ENCODE data around the gene TTF1.
A peak's percentile ranks its signal among the peaks of the same experiment; 100 is the strongest.

TTF1 gene, protein sequence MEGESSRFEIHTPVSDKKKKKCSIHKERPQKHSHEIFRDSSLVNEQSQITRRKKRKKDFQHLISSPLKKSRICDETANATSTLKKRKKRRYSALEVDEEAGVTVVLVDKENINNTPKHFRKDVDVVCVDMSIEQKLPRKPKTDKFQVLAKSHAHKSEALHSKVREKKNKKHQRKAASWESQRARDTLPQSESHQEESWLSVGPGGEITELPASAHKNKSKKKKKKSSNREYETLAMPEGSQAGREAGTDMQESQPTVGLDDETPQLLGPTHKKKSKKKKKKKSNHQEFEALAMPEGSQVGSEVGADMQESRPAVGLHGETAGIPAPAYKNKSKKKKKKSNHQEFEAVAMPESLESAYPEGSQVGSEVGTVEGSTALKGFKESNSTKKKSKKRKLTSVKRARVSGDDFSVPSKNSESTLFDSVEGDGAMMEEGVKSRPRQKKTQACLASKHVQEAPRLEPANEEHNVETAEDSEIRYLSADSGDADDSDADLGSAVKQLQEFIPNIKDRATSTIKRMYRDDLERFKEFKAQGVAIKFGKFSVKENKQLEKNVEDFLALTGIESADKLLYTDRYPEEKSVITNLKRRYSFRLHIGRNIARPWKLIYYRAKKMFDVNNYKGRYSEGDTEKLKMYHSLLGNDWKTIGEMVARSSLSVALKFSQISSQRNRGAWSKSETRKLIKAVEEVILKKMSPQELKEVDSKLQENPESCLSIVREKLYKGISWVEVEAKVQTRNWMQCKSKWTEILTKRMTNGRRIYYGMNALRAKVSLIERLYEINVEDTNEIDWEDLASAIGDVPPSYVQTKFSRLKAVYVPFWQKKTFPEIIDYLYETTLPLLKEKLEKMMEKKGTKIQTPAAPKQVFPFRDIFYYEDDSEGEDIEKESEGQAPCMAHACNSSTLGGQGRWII

DNA sequence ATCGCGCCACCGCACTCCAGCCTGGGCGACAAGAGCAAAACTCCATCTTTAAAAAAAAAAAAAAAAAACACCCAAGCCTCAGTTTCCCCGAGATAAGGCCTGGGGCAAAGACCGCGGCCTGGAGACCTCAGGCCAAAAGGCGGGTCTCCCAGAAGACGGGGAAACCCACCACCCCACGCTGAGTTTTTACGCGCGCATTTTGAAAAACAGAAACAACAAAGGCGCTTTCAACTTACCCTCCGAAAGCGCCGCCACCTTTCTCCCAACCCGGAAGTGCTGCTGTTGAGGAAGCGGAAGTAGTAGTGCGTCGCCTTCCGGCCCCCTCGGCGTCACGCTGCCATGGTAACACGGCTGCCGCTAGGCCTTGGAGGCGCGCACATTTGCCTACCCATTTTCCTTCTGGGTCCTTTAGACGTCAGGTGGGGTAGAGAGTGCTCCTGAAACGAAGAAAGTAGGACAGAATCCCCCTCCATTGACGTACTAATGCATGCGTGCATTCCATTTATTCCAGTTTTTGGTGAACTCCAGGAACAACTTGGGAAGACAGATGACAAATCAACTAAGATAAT is at the start of gene TTF1:
TSS of gene TTF1 (minus strand) at position 287 of the 569 bp plus-strand sequence. CDS start 4,019 bp downstream, outside the sequence.
- Mint-ChIP-seq H3K9me3 (no peaks in the 10 kb centered on the region), H3K27me3 (peaks cover 5% of the 10 kb centered on the region), H3K4me1 (peaks cover 61% of the 10 kb centered on the region), H3K36me3 (peaks cover 22% of the 10 kb centered on the region), H3K27ac (peak within 1 kb of the TSS; percentile 93), H3K4me3 (peak within 1 kb of the TSS; percentile 88)

DNA sequence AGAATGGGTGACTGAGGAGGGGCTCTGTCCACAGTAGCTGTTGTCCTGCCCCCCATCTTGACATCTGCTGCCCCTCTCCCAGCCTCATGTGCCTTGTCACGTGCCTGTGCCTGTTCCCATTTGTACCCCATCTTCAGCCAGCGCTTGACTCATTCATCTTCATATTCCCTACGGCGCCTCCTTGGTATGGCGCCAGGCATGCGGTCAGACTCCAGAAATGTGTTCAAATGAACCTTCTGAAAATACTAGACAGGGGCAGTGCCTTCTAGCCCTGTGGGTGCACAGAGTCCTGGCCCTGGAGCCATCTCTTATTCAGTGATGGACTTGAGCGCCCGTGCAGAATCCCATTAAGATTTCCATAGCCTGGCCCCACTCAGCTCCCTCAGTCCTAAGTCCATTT is 49.6 kb upstream of the TTF1 start:
- Mint-ChIP-seq H3K4me1 (no peaks in the 10 kb centered on the region), H3K27me3 (peaks cover 3% of the 10 kb centered on the region), H3K4me3 (no peak overlapping the region), H3K27ac (no peak overlapping the region), H3K9me3 (no peaks in the 10 kb centered on the region), H3K36me3 (no peaks in the 10 kb centered on the region)

DNA sequence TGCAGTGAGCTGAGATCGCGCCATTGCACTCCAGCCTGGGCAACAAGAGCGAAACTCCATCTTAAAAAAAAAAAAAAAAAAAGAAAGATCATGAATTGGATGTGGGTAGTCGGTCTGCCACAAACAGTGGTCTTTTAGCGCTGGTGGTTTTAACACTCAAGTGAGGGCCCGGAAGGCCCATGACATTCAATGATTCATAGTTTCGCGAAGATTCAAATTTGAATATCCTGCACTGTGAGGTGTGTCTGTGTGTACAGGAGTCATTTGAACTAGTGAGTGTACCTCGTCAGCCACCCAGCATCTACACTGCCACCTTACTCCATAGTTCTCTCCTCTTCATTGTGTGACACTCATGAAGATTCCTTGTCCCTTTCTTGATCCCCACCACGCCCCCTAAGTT is 44.6 kb upstream of the TTF1 start:
- Mint-ChIP-seq H3K27me3 (peaks cover 3% of the 10 kb centered on the region), H3K27ac (no peak overlapping the region), H3K9me3 (no peaks in the 10 kb centered on the region), H3K4me1 (no peaks in the 10 kb centered on the region), H3K36me3 (no peaks in the 10 kb centered on the region), H3K4me3 (no peak overlapping the region)

DNA sequence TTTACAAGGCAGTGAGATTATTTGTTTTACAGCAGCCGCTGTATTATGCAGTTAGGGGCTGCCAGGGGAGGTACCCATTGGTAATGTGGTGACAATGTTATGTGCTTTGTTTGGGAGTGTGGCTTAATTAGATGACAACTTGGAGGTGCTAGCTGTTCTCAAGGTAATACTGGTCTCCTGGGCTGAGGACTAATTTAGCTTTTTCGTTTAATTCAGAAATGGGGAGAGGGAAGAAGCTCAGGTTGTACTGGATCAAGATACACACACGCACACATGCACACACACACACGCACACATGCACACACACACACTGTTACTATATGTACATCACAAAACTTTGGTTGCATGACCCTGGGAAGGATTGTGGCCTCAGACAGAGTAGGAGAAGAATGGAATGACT is 41.3 kb upstream of the TTF1 start:
- H3K27me3 Mint-ChIP-seq = peaks cover 10% of the 10 kb centered on the region
- H3K9me3 Mint-ChIP-seq = no peaks in the 10 kb centered on the region

DNA sequence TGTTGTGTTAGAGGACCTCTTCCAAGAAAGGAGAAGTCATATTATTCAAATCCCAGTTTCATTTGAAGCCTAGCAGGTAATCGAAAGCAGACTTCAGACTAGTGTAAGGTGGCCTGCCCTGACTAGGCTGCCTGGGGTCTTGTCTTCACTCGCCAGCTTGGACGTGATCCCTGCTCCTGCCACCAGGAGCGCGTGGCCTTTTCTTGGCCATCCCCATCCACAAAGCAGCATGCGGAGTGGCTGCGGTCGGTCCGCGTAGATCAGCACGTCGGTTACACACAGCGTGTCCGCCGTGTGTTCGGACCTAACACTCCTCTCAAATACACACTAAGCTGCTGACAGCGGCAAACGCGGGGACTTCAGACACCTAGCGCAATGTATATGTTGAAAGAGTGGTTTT is 40.7 kb upstream of the TTF1 start:
- Mint-ChIP-seq H3K9me3 (no peaks in the 10 kb centered on the region), H3K4me3 (no peak overlapping the region), H3K27me3 (peaks cover 11% of the 10 kb centered on the region), H3K4me1 (no peaks in the 10 kb centered on the region), H3K36me3 (no peaks in the 10 kb centered on the region), H3K27ac (no peak overlapping the region)

More for the DNA sequence above, 41.3 kb upstream of the TTF1 start:
- no peak overlapping the region for H3K4me3 Mint-ChIP-seq
- no peaks in the 10 kb centered on the region for H3K36me3 Mint-ChIP-seq
- H3K4me1 Mint-ChIP-seq = no peaks in the 10 kb centered on the region
- no peak overlapping the region for H3K27ac Mint-ChIP-seq

DNA sequence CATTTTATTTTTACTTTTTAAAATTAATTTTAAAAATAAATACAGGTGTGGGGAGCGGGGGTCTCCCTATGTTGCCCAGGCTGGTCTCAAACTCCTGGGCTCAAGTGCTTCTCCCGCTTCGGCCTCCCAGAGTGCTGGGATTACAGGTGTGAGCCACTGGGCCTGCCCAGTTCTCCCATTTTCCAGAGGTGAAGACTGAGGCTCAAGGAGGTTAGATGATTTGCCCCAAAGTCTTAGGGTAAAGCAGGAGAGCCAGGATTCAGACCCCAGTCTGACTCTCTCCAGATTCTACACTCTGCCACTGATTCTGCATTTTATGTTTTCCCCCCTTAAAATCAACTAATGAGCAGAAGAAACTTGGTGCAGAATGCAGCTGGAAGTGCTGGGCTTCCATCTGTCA is 40.2 kb upstream of the TTF1 start:
- no peaks in the 10 kb centered on the region for H3K36me3 Mint-ChIP-seq
- no peaks in the 10 kb centered on the region for H3K9me3 Mint-ChIP-seq
- peaks cover 14% of the 10 kb centered on the region for H3K27me3 Mint-ChIP-seq
- H3K4me3 Mint-ChIP-seq = no peak overlapping the region
- no peak overlapping the region for H3K27ac Mint-ChIP-seq
- no peaks in the 10 kb centered on the region for H3K4me1 Mint-ChIP-seq

DNA sequence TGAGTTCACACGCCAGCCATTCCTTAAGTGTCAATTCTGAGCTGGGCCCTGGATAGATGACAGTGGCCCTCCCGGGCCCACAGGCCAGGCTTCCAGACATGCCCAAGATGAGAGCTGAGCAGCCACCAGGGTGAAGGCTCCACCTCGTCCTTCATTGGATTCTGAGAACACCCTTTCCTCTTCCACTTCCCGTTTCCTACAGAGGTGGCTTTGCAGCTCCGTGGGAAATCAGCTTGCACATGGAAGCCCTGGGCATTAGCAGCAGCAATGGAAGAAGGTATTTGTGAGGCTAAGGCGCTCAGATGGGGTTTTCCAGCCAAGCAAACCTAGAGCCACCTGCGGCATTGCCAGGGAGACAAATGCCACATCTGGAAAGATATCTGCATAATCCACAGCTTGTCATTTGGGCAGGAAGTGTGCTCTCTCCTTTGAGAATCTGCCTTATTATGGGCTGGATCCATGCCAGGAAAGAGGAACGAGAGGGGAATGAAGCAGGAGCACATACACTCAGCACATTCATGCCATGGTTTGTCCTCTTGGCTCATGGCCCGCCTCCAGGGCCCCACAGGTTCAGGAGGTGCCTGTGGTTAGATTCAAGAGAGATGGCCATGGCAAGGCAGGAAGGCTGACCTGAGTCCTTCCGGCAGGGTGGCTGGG is 37.4 kb upstream of the TTF1 start:
- Mint-ChIP-seq H3K36me3 (no peaks in the 10 kb centered on the region), H3K4me1 (no peaks in the 10 kb centered on the region), H3K27ac (no peak overlapping the region), H3K9me3 (no peaks in the 10 kb centered on the region), H3K4me3 (no peak overlapping the region), H3K27me3 (peaks cover 27% of the 10 kb centered on the region)

DNA sequence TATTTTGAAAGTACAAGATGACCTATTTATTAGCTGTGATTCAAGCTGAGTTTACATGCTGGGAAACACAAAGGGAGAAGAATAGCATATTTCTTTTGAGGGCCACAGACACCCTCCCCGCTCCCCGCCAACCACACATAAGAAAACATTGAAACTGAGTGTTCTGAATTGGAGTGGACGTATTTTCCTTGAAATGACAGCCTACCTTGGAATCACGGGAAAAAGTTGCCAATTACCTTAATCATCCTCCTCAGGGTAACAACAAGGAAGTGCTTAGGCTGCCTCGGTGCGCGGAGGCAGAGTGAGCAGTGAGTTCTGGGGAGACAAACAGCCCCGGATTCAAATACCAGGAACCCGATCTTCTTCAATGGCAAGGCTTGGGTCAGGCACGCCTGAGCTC is 34.8 kb upstream of the TTF1 start:
- no peak overlapping the region for H3K4me3 Mint-ChIP-seq
- no peak overlapping the region for H3K27ac Mint-ChIP-seq
- no peaks in the 10 kb centered on the region for H3K9me3 Mint-ChIP-seq
- H3K4me1 Mint-ChIP-seq = no peaks in the 10 kb centered on the region
- H3K27me3 Mint-ChIP-seq = peaks cover 30% of the 10 kb centered on the region
- H3K36me3 Mint-ChIP-seq = no peaks in the 10 kb centered on the region

DNA sequence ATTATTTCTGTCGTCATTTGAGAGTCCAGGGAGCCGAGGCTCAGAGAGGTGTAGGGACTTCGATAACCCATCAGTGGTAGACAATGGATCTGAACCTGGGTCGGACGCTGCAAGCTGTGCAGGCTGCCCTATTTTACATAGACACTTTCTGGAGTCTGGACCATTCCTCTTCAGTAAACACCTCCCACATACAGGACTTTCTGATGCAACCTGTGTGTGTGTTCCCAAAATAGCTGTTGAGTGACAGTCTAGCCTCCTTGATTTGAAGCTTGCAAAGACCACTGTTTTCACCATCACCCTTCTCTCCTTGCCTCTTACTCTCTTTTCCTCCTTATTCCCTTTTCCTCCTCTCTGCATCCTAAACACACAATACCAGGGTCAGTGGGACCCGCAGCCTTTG is 34.1 kb upstream of the TTF1 start:
- H3K9me3 Mint-ChIP-seq = no peaks in the 10 kb centered on the region
- H3K27me3 Mint-ChIP-seq = peaks cover 27% of the 10 kb centered on the region
- H3K36me3 Mint-ChIP-seq = no peaks in the 10 kb centered on the region
- H3K27ac Mint-ChIP-seq = no peak overlapping the region
- no peaks in the 10 kb centered on the region for H3K4me1 Mint-ChIP-seq
- no peak overlapping the region for H3K4me3 Mint-ChIP-seq

DNA sequence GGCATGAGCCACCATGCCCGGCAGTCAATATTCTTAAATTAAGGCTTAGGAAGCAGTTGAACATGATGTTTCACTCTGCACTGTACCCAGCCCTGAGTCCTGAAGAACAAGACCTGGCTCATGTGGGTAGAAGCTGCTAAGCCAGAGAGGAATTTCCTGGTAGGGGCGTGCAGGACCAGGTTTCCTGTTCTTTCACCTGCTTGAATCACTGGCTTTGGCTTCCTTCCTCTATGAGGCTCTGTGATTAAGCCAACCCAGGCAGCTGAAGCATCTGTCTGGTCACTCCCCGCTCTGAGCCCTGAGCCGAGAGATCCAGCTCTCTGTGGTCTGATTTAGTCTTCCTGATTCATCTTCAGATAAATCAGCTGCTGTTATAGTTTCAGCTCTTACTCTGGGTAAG is 32.5 kb upstream of the TTF1 start:
- no peak overlapping the region for H3K27ac Mint-ChIP-seq
- no peaks in the 10 kb centered on the region for H3K36me3 Mint-ChIP-seq
- H3K27me3 Mint-ChIP-seq = peaks cover 32% of the 10 kb centered on the region
- H3K4me3 Mint-ChIP-seq = no peak overlapping the region
- H3K4me1 Mint-ChIP-seq = no peaks in the 10 kb centered on the region
- H3K9me3 Mint-ChIP-seq = no peaks in the 10 kb centered on the region

DNA sequence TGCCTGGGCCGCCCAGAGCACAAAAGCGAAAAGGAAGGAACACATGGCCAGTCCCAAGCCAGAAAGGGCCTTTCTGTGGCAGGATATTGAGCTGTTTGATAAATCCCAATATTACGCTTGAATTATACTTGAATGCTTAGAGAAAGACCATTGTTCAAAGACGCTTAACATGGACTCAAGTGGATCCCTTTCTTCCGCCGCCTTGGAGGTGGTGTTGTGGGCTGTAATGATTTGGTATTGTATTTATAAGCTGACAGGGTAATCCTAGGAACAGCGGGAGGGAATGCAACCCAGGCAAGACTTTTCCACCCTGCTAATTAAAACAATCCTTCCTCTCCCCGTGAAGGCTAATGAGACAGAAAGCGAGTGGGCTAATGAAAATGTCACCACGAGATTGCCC is 28.2 kb upstream of the TTF1 start:
- Mint-ChIP-seq H3K27me3 (peaks cover 32% of the 10 kb centered on the region), H3K9me3 (no peaks in the 10 kb centered on the region), H3K4me1 (no peaks in the 10 kb centered on the region), H3K36me3 (no peaks in the 10 kb centered on the region), H3K27ac (no peak overlapping the region), H3K4me3 (no peak overlapping the region)

DNA sequence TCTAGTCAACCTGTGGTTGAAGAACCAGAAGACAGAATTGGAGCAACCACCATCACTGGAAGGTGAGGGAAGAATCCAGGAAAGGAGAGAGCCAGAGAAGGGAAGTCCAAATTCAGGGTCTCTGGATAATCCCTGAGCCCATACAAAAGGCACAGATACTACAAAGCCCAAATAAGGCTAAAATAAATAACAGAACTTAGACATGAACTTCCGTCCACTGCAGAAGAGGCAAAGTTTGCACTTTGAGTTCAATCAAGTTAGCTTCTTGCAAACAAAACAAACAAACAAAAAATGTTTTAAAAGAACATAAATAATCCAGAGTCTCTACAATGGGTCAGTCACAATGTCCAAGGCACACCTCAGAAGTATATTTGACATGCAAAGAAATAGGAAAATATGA is 24.4 kb upstream of the TTF1 start:
- H3K27ac Mint-ChIP-seq = no peak overlapping the region
- no peaks in the 10 kb centered on the region for H3K4me1 Mint-ChIP-seq
- H3K36me3 Mint-ChIP-seq = no peaks in the 10 kb centered on the region
- H3K27me3 Mint-ChIP-seq = peaks cover 39% of the 10 kb centered on the region
- H3K9me3 Mint-ChIP-seq = no peaks in the 10 kb centered on the region
- H3K4me3 Mint-ChIP-seq = no peak overlapping the region

DNA sequence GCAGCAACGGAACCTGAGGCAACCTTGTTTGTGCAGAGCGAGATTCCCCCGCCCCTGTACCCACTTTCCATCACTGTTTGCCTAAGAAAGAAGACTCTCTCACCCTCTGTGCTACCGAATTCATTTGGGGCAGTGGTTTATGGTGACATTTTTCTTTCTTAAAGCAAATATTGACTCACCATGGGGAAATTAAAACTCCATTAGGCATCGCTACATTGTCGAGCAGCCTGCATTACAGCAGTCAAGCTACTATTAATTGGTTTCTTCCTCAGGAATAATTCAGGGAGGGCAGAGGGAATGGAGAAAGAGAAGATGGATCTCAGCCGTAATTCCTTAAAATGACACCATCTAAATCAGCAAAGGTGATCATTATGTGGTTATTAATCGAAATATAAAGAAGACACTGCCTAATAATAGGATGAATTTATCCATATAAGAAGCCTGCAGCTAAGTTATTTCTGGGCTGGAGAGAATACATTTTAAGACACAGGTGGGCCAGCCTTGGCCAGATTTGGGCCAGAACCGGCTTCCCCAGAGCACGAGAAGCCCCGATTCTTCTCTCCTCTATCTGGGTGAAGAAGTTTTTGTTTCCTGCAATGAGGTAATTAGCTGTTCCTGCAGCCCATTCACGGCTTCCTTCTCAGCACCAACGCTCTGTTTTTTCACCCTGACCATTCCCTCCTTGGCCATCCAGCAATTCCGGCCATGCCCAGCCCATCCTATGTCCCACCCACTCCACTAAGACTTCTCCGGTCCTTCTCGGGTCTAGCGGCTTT is 20.2 kb upstream of the TTF1 start:
- Mint-ChIP-seq H3K4me3 (no peak overlapping the region), H3K4me1 (no peaks in the 10 kb centered on the region), H3K36me3 (no peaks in the 10 kb centered on the region), H3K27ac (no peak overlapping the region), H3K9me3 (no peaks in the 10 kb centered on the region), H3K27me3 (peaks cover 38% of the 10 kb centered on the region)

DNA sequence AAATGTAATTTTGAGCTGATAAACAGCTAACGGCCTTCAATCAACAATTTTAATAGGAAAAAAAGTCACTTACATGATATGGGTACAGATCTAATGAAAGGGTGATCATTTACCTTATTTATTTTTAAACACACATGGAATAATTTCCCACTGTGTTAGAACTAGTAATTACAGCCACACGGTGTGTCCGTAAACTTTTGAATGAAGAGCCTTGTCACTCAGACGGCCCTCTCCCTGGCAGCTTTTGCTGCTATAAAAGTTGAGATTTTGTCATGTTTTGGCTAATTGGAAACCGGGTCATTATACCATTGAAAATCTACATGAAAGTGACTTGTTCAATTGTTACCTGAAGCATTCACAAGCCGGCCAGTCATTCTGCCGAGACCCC is 19.0 kb upstream of the TTF1 start:
- Mint-ChIP-seq H3K36me3 (no peaks in the 10 kb centered on the region), H3K4me3 (no peak overlapping the region), H3K27ac (no peak overlapping the region), H3K9me3 (no peaks in the 10 kb centered on the region), H3K4me1 (no peaks in the 10 kb centered on the region), H3K27me3 (peaks cover 31% of the 10 kb centered on the region)
